Inflammatory macrophage treated with lipopolysaccharide for 1 hour (primary cell): ENCODE data around the gene MAP3K2.

Experiments
- DNase-seq, 2 donors: peaks; one replicate each; pipeline ENCODE4 v3.0.0-alpha.2; 2020 to 2022

The MAP3K2 gene

DNA sequence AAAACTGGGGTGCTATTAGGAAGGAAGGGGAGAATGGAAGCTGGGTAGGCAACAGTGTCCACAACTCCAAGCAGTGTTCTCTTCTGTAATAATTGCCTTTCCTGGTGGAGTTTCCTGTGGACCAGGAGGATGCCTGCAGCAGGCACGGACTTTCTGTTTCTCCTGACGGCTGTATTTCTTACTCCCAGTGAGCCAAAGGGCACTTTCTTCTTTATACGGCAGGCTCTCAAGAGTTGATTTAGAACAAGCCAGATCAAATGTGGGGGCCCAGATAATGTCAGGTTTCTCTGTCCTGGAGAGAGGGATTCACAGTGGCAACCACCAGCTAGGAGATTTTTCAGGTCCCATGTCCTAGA, 17.5 kb upstream of the MAP3K2 start:
- DNase-seq: no peak

DNA sequence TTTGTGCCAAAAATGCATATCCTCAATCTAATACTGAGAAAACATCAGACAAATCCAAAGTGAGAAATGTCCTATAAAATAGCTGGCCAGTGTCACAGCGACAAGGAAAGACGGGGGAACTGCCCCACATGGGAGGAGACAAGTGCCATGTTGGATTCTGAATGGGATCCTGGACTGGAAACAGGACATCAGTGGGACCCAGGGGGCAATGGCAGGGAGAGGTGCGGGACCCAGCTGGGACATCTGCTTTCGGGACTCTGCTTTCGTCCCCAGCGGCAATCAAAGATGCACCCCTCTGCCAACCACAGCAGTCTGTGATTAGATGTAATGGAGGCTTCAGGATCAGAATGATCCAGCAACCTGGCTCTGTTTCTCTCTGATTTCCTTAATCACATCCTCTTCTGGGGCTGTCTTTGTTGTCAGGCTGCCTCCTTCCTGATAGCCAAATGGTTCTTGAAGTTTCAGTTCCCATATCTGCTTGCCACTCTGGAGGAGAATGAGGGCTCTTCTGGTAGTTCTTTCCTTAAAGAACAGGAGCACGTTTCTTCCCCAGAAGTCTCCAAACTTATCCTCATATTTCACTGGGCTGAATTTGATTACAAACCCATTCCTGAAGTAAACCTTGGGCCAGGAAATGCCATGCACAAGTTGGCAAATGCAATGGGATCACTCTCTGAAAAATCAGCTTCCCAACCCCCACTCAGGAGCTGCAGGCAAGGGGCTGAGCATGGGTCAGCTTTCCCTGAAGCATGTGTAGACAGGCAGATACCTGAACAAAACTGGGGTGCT, 16.9 kb upstream of the MAP3K2 start:
- DNase-seq: peak; percentile 64 to 65

DNA sequence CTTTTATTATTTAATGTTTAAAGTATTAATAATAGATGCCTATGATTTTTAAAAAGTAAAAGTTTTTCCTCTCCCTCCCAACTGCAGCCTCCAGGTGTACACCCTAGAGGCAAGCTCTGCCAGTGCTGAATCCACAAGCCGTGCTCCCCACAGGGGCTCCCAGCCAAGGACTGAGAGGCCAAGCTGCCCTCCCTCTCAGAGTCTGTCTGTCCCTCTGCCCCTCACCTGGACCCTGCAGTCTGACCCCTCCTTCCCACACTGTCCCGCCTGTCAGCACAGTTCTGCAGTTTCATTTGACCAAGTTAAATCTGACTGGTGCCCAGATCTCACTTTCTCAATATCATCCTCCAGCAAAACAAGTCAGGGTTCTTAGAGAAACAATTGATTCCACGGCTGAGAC, 15.7 kb upstream of the MAP3K2 start:
- DNase-seq: no peak

DNA sequence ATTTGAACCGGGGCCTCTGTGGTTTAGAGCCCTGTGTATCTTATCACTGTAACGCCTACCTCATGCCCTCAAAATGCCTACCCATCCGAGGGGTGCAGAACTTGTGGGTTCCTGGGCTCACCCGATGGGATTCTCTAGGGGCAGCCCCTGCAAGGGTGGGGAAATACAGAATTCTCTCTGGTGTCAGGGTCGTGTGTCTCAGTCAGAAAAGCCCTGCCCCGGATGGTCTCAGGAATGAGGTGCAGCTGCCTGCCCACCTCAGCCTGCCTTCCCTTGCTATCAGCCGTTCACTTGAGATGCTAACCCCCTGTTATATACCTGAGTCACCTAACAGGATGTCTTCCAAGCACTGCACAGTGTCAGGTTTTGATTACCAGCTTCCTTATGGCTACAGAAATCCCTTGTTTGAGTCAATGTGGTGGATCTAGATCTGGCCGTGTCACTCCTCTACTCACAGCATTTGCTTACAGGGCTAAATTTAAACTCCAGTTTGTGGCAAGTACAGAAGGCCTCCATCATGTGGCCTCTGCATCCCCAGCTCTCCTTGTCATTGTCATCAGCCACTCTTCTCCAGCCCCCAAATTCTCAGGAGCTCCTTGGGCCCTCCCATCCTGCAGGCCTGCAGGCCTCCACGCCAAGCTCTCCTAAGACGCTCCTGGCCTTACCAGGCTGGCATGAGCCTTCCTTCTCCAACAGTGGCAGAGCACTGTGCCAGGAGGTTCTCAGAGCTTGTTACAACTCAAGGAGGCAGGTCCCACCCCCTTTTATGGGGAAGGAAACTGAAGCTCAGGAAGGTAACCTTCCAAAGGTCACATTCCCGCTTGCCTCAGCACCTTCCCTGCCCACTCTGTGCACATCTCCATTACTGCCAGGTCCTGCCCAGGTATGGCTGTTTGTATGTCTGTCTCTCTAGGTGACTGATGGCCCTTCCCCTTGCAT, 14.3 kb upstream of the MAP3K2 start:
- DNase-seq: no peak

DNA sequence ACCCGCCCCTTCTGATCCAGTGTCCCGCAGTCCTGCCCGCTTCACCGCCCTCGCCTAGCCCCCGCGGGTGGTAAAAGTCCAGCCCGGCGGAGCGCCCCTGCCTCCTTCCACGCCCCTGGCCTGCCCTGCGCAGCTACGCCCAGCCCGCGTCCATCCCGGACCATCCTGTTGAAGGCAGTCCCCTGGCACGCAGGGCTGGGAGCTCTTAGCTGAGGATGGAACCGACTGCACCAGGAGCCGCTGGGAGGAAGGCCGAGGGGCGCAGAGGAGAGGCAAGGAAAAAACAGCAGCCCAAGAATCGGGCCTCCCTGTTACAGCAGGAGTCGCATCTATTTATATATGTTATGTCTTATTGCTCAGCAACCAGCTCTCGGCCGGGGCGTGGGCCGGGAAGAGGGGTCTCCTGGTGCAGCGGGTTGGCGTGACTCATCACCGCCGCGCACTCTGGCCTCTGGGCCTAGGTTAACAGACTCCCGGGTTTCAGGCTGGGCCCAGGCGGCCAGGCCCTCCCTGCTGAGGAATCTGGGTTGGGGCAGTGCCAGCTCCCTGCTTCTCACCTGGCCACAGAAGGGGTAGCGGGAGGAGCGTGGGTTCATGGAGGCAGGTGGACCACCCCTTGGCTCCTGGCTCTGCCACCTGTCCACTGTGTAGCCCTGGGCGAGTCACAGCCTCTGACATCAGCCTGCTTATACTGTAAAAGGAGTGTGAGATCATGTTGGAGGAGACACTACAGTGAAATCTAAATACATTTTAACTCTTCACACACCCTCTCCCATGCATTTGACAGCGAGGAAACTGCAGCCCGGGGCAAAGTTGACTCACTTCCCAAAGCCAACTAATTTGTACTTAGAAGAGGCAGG, 13.4 kb upstream of the MAP3K2 start:
- no peak for DNase-seq

DNA sequence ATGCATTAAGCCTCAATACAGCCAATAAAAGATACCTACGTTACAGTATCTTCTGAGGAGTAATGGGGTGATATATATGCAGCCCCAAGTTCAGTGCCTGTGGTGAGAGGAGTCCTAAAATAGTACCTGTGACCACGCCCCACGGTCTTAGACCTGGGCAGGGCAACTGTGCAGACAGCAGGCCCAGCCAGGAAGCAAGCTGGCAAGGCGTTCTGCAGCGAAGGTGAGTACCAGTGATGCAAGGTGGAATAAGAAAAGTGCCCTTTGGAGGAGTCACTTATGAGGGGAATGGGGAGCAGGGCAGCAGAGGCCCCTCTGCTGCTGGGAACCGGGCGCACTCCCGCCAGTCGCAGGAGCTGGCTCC, 12.7 kb upstream of the MAP3K2 start:
- no peak for DNase-seq

DNA sequence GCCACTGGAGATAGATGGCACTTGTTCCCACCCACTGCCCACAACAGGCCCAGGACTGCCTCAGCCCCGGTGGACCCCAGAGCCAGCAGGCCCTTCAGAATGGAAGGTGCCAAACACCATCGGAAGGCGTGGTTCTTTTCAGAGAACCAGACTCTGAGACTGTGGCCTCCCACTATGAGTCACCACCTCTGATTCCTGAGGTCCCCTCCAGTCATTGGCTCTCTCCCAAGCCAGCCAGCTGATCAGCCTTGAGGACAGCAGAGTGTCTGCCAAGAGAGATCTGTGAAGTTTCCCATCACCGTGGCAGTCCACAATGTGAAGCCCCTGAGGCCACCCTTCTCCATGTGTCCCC, 10.4 kb upstream of the MAP3K2 start:
- DNase-seq: peak; percentile 81 to 85

DNA sequence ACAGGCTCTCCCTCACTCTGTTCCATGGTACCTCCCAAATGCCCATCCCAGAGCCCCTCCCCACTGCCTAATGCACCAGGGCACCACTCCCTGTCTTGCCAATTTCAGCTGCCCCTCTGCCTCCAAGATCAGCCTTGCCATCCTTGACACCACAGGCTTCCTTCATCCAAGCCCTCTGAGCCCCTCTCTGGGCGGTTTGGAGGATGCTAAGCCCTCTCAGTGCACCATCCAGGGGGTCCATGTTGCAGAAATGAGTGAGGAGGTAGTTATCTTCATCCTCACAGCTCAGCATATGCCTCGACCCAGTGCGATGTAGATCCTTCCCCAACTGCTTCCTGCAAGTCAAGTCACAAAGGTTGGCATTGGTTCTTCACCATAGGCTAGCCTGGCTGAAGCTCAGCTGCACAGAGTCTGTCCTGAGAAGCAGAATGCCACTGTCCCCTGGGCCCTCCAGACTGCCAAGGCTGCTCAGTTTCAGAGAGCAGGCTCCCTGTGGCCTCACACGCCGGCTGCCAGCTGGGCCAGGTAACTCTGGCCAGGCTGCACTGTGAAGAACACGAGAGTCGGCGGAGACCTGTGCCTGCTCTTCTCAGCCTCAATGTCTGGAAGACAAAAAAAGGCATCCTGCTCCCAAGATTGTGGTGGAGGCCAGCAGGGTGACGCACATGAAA, 9.9 kb upstream of the MAP3K2 start:
- DNase-seq: no peak

DNA sequence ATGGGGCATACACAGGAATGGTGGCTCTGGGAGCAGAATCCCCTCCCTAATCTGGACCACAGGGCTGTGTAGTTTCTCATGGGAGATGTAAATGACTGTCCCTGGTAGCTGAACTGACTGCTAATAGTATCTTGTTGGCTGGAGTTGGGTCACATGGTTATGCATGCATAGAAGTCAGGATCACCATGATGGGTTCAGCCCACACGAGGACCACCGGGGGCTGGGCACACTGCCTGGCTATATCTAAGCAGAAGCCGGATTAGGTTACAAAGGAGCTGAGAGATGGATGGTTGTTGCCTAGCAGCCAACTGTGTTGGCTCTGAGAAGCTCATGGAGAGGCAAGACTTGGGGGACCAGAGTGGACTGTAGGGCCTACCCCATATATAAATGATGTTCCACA, 6.7 kb upstream of the MAP3K2 start:
- no peak for DNase-seq

DNA sequence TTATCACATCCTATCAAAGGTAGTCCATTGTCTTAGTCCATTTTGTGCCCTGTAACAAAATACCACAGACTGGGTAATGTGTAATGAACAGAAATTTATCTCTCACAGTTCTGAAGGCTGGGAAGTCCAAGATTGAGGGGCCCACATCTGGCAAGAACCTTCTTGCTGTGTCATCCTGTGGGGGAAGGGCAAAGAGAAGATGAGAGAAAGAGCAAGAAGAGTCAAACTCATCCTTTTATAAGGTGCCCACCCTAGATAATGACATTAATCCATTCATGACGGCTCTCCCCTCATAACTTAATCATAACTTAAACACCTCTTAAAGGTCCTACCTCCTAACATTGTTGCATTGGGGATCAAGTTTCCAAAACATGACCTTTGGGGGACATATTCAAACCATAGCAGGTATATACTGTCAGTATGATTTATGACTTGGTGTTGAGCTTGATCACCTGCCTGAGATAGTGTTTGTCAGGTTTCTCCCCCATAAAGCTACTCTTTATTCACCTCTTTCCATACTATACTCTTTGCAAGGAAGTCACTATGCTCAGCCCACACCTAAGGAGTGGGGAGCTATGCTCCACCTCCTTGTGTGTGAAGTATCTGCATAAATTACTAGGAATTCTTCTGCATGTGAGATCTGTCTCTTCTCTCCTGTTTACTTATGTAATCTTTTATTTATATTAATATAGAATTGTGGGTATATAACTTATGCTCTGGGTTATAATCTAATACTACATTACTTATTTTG, 5.2 kb upstream of the MAP3K2 start:
- DNase-seq: no peak

DNA sequence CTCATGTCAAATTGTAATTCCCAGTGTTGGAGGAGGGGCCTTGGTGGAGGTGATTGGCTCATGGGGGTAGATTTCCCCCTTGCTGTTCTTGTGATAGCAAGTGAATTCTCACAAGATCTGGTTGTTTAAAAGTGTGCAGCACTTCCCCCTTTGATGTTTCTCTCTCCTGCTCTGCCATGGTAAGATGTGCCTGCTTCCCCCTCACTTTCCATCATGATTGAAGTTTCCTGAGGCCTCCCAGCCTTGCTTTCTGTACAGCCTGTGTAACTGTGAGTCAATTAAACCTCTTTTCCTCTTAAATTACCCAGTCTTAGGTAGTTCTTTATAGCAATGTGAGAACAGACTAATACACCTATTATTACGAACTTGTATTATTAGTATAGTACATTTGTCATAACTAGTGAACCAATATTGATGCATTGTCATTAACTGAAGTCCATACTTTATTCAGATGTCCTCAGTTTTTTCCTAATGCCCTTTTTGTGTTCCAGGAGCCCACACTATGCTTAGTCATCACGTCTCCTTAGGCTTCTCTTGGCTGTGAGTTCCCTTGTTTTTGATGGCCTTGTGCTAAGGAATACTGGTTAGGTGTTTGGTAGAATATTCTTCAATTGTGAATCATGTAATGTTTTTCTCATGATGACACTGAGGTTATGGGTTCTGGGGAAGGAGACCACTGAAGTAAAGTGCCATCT, 4.5 kb upstream of the MAP3K2 start:
- no peak for DNase-seq

DNA sequence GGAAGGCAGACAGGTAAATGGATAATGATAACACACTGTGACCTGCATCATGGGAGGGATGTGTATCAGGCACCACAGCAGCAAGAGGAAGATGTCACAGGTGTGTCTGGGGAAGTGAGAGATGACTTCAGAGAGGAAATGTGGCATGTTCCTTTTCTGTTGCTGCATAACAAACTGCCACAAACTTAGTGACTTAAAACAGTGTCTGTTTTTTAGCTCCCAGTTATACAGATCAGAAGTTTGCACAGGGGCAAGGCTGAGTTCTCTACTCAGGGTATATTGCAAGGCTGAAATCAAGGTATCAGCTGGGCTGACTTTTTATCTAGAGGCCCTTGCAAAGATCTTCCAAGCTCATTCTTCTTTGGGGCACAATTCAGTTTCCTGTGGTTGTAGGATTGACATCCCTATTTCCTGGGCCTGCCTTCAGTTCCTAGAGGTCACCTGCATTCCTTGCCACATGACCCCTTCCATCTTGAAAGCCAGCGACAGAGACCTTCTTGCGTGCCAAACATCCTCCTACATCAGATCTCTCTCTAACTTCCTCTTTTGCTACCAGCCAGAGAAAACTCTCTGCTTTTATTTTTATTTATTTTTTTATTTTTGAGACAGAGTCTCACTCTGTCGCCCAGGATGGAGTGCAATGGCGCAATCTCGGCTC, 2.1 kb upstream of the MAP3K2 start:
- no peak for DNase-seq

DNA sequence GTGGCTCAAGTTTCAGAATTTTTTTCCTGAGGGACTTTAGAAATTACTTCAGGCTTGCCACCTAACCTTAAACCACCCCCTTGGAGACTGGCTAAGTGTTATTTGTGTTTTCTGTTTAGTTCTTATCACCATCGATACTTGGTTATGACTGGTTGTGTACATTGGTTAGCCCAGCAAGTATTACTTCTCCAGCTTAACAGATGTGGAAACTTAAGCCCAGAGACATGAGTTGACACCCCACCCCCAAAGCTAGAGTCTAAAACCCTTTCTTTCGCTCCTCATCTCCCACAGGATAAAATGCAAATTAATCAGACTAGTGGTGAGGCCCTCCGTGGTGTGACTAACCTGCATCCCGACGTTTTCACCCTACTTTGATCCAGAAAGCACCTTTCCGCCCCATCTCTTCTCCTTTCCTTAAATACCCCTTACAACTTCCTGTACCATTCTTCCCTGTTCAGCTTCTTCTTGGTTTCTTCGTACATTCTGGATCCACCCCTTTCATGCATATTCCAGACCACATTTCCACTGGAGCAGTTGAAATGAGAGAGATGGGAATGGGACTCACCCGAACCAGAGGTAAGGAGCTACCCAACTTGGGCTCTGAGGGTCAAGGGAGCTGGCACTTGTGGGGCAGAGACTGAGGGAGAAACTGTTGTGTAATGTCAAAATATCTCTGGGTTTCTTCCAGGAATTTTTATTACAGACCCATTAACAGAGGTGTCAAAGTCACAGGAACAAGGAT, 819 bp upstream of the MAP3K2 start:
- peak in 1 of 2 donors; percentile 52 for DNase-seq

DNA sequence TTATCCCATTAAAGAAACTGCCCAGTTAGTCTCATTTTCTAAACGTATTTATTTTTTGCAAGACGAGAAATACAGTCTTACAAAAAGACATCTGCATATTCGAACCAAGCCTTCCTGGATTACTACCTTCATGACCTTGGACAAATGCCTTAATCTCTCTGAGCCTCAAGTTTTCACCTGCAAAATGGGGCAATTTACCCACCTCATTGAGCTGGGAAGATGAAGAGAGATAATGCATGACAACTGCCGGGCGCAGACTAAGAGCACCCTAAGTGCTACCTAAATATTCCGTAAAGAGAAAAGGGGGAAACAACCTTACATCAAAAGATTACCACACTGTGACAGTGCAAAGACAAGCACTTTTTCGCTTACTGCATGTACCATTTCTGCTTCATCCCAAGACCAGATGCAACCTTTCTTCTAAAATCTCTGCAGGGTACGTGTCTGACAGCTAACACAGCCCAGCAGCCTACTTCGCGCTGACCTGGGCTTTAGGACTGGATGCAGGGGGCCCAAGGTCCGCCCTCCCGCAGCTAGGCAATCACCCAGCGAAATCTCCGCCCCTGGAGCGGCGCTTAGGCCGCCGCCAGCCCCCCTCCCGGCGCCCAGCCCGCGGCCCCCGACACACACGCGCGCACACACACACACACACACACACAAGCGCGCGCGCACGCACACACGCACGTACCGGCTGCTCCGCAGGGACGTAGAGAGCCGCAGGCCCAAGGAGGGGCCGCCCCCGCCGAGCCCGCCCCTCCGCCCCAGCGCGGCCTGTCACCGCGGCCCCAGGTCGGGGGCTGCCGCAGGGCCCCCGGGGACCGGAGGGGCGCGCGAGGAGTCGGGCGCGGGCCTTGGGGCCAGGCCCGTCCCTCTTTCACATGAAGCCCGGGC, 766 bp downstream of the MAP3K2 start:
- DNase-seq: peak; percentile 67 to 72

DNA sequence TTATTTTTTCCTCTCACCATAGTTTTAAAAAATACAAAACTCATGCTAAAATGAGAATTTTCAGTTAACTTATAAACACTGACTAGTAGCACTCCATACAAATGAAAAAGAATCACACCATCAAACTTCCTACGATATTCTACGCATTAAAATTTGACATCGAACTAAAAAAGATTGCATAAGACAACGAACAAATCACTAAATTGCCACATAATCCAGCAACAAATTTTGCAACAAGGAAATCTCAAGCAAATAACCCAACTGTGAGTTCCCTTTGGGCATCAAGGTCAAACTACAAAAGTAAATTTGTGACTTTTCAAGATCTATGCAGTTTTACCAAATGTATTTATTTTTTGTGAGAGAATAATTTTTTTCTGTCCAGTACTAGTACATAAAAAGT, 1.5 kb downstream of the MAP3K2 start:
- peak; percentile 77 to 86 for DNase-seq

DNA sequence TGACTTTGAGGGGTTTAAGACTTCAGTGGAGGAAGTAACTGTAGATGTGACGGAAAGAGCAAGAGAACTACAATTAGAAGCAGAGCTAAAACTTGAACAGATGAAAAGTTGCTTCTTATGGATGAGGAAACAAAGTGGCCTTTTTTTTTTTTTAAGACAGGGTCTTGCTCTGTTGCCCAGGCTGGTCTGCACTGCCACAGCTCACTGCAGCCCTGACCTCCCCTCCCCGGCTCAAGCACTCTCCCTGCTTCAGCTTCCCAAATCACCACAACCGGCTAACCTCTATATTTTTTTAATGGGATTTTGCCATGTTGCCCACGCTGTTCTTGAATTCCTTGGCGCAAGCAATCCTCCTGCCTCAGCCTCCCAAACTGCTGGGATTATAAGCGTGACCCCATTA, 3.2 kb downstream of the MAP3K2 start:
- DNase-seq: no peak

DNA sequence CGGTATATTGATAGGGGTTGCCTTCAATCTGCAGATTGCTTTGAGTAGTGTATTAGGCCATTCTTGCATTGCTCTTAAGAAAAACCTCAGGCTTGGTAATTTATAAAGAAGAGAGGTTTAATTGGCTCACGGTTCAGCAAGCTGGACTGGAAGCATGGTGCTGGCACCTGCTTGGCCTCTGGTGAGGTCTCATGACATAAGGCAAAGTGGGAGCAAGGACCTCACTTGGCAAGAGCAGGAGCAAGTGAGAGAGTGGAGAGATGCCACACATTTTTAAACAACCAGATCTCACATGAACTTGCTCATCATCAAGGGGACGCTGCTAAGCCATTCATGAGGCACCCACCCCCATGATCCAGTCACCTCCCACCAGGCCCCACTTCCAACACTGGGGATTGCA, 4.9 kb downstream of the MAP3K2 start:
- DNase-seq: no peak

DNA sequence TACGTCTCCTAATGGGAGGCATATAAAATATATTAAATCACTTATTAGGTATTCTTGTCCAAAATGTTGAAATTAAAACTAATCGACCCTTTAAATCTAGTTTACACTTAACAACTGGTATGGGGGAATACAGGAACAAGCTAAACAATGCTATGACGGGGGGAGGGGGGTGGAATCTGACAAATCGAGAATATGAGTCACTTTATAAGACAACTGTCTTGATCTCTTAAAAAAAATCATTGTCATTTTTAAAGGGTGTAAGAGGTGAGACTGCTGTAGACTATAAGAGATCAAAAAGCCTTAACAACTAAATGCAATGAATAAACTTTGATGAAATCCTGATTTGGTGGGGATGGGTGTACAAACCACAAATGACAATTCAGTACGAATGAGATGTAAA, 6.0 kb downstream of the MAP3K2 start:
- no peak for DNase-seq
